Keratinocyte (primary cell): ENCODE measurements around the gene ZBTB48. TPM values are rescaled to one million over a fixed set of nuclear protein-coding genes. Genes with fewer than 3 reads are reported as not detected.
A peak's percentile ranks its signal among the peaks of the same experiment; 100 is the strongest.

Experiments used
- DNase-seq: peaks from one replicate; pipeline ENCODE4 v3.0.0-alpha.2; 2011; ENCODE audit warnings: low read depth, missing footprints, low spot score
- FAIRE-seq: peaks from 2 replicates; lab custom pipeline; 2011; peaks lifted over from hg19 to GRCh38; lab: Jason Lieb, UNC
- H2AFZ ChIP-seq: 2 replicates; pipeline ENCODE4 v1.6.0; 2012; ENCODE audit warnings: low read length, control low read depth, inconsistent platforms; ENCODE audit not compliant: control insufficient read depth
- H3K27ac ChIP-seq: 2 replicates; pipeline ENCODE4 v1.5.1; 2011; ENCODE audit warnings: low read length; ENCODE audit not compliant: control insufficient read depth, insufficient read depth
- H3K27me3 ChIP-seq: 3 replicates; pipeline ENCODE4 v1.6.0; 2011; ENCODE audit warnings: low read length; ENCODE audit not compliant: control insufficient read depth, insufficient read depth; ENCODE audit errors: extremely low read depth
- H3K36me3 ChIP-seq, 2 experiments: 2 replicates in 1 of 2; 3 replicates in 1 of 2; pipeline ENCODE4 v1.5.1; 2011; ENCODE audit warnings: low read length in 2 of 2, mild to moderate bottlenecking in 1 of 2; ENCODE audit not compliant: control insufficient read depth in 2 of 2, insufficient read depth in 2 of 2; ENCODE audit errors: extremely low read depth in 1 of 2
- H3K4me1 ChIP-seq: 3 replicates; pipeline ENCODE4 v1.5.1; 2011; ENCODE audit warnings: low read length; ENCODE audit not compliant: control insufficient read depth, insufficient read depth; ENCODE audit errors: extremely low read depth
- H3K4me2 ChIP-seq: 3 replicates; pipeline ENCODE4 v1.6.0; 2011; ENCODE audit warnings: low read depth, low read length; ENCODE audit not compliant: control insufficient read depth, insufficient read depth; ENCODE audit errors: extremely low read depth
- H3K4me3 ChIP-seq, 3 experiments: fragments of 200-600 bp in 1 of 3; sonication (generic) in 1 of 3; 2 replicates in 2 of 3; 3 replicates in 1 of 3; pipeline ENCODE4 v1.5.1; 2011 to 2016; ENCODE audit warnings: low read length in 3 of 3, mild to moderate bottlenecking in 3 of 3, control low read depth in 2 of 3, inconsistent platforms in 1 of 3, low read depth in 1 of 3, mixed read lengths in 1 of 3, mixed run types in 1 of 3, moderate library complexity in 1 of 3; ENCODE audit not compliant: control insufficient read depth in 2 of 3, insufficient read depth in 2 of 3; ENCODE audit errors: extremely low read depth in 1 of 3
- H3K79me2 ChIP-seq: 2 replicates; pipeline ENCODE4 v1.6.0; 2012; ENCODE audit warnings: low read length; ENCODE audit not compliant: control insufficient read depth, insufficient read depth
- H3K9ac ChIP-seq: 3 replicates; pipeline ENCODE4 v1.6.0; 2011; ENCODE audit warnings: low read length; ENCODE audit not compliant: control insufficient read depth, insufficient read depth; ENCODE audit errors: extremely low read depth
- H3K9me1 ChIP-seq: 3 replicates; pipeline ENCODE4 v1.6.0; 2011; ENCODE audit warnings: low read length; ENCODE audit not compliant: control insufficient read depth, insufficient read depth; ENCODE audit errors: extremely low read depth
- H3K9me3 ChIP-seq: 2 replicates; pipeline ENCODE4 v1.5.1; 2012; ENCODE audit warnings: low read depth, low read length; ENCODE audit not compliant: control insufficient read depth
- H4K20me1 ChIP-seq: 3 replicates; pipeline ENCODE4 v1.6.0; 2011; ENCODE audit warnings: low read length; ENCODE audit not compliant: control insufficient read depth, insufficient read depth; ENCODE audit errors: extremely low read depth
- EZH2 ChIP-seq: IDR thresholded peaks from one replicate; pipeline ENCODE4 v1.6.1; 2012; ENCODE audit warnings: inconsistent platforms, mild to moderate bottlenecking, low read length, moderate library complexity
- dilution Hi-C: fragments of 300-500 bp; cut with MboI; formaldehyde crosslinking; loops from one replicate; pipeline ENCODE4 v1.7.0; 2020; ENCODE audit warnings: low sequenced_read_pairs; ENCODE audit not compliant: extremely low pct_ligation_motif_present
- polyA plus RNA-seq, 5 experiments: library from polyadenylated mRNA; depleted of rRNA in 3 of 5; stranded (reverse) in 3 of 5; stranded (forward) in 1 of 5; unstranded in 1 of 5; fragments of >200 nt; gene quantifications; 1 replicate in 1 of 5; 2 replicates in 3 of 5; 3 replicates in 1 of 5; pipeline versions ENCODE4 v1.2.1 to v1.2.3, GENCODE V29; 2011 to 2012; ENCODE audit warnings: missing spikeins in 2 of 5, low read depth in 1 of 5, low replicate concordance in 1 of 5
- TF ChIP-seq, protein P1 (sequence below), 3 experiments: IDR thresholded peaks in 1 of 3; conservative IDR thresholded peaks in 1 of 3; optimal IDR thresholded peaks in 1 of 3; 2 replicates in 2 of 3; 3 replicates in 1 of 3; pipeline versions ENCODE3 to v1.5.1; 2011; ENCODE audit warnings: low read length in 3 of 3, mild to moderate bottlenecking in 3 of 3, moderate library complexity in 2 of 3, control low read depth in 1 of 3, inconsistent platforms in 1 of 3; ENCODE audit not compliant: insufficient read depth in 2 of 3; ENCODE audit errors: extremely low read depth in 1 of 3

Gene ZBTB48
- polyA plus RNA-seq, 1 donor (not counting 4 experiments of a cell fraction or from before 2014, with no cell fraction given) = 10.9 TPM

GRCh38 chr1:6612641-6613360 is 33.0 kb downstream of the ZBTB48 start:
- Histone ChIP-seq H3K4me2 (peak overlapping the region; percentile 97), H2AFZ (peak overlapping the region; percentile 84), H4K20me1 (no peaks in the 10 kb centered on the region), H3K9me1 (no peaks in the 10 kb centered on the region), H3K36me3 (peaks cover 4% of the 10 kb centered on the region in 2 experiments), H3K9ac (peak overlapping the region; percentile 88), H3K79me2 (peaks cover 25% of the 10 kb centered on the region), H3K4me3 (peak overlapping the region; percentile 58 to 87 (median 62)), H3K27ac (peak overlapping the region; percentile 92), H3K4me1 (peaks cover 20% of the 10 kb centered on the region), H3K9me3 (no peaks in the 10 kb centered on the region), H3K27me3 (no peaks in the 10 kb centered on the region)
- FAIRE-seq (no peak), DNase-seq (no peak)
- dilution Hi-C loops = no loop called here
- no peak for TF ChIP-seq EZH2
- TF ChIP-seq, protein P1, sequence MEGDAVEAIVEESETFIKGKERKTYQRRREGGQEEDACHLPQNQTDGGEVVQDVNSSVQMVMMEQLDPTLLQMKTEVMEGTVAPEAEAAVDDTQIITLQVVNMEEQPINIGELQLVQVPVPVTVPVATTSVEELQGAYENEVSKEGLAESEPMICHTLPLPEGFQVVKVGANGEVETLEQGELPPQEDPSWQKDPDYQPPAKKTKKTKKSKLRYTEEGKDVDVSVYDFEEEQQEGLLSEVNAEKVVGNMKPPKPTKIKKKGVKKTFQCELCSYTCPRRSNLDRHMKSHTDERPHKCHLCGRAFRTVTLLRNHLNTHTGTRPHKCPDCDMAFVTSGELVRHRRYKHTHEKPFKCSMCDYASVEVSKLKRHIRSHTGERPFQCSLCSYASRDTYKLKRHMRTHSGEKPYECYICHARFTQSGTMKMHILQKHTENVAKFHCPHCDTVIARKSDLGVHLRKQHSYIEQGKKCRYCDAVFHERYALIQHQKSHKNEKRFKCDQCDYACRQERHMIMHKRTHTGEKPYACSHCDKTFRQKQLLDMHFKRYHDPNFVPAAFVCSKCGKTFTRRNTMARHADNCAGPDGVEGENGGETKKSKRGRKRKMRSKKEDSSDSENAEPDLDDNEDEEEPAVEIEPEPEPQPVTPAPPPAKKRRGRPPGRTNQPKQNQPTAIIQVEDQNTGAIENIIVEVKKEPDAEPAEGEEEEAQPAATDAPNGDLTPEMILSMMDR (optimal IDR thresholded peaks at IDR 0.05 in 1 of 3, IDR thresholded peaks at IDR 0.05 in 1 of 3, conservative IDR thresholded peaks at IDR 0.05 in 1 of 3; ENCODE audit: extremely low read depth in 1 of 3, insufficient read depth in 2 of 3, low read length in 3 of 3) = peak in 1 of 3 experiments; percentile 12

- FAIRE-seq = no peak
- dilution Hi-C loops = no loop called here
- H3K79me2 ChIP-seq = peaks cover 29% of the 10 kb centered on the region
- peaks cover 5 to 7% of the 10 kb centered on the region in 2 experiments for H3K36me3 ChIP-seq
- TF ChIP-seq, protein P1 (optimal IDR thresholded peaks at IDR 0.05 in 1 of 3, IDR thresholded peaks at IDR 0.05 in 1 of 3, conservative IDR thresholded peaks at IDR 0.05 in 1 of 3; ENCODE audit: extremely low read depth in 1 of 3, insufficient read depth in 2 of 3, low read length in 3 of 3) = no peak
- no peak for TF ChIP-seq EZH2
- H3K9me3 ChIP-seq = no peaks in the 10 kb centered on the region
- H3K4me3 ChIP-seq = peak within 1 kb of the TSS; percentile 69 to 87 (median 79)
- peaks cover 20% of the 10 kb centered on the region for H3K4me1 ChIP-seq
- H3K9me1 ChIP-seq = no peaks in the 10 kb centered on the region
- H3K27me3 ChIP-seq = no peaks in the 10 kb centered on the region
- peak within 1 kb of the TSS; percentile 97 for H3K4me2 ChIP-seq
- peak within 1 kb of the TSS; percentile 84 for H2AFZ ChIP-seq
- peak within 1 kb of the TSS; percentile 92 for H3K27ac ChIP-seq
- H3K9ac ChIP-seq = peak within 1 kb of the TSS; percentile 88
- DNase-seq = peak; percentile 91
- no peaks in the 10 kb centered on the region for H4K20me1 ChIP-seq
These were observed 33.7 kb downstream of the ZBTB48 start, which contains the start of gene PHF13 for GRCh38 chr1:6613361-6614018. Gene PHF13 (plus strand): TSS chr1:6613731. CDS start chr1:6614067, 336 bp downstream.
